ENCODE data around the gene NAP1L3. TPM values are rescaled to one million over a fixed set of nuclear protein-coding genes. Genes with fewer than 3 reads are reported as not detected.

NAP1L3 gene
- total and polyA plus RNA-seq, 9 of the 15 experiments (the other 6 are each of a cell fraction or from before 2014, with no cell fraction given) = not detected

- Histone ChIP-seq H3K9me1 (ENCODE audit: control insufficient read depth, insufficient read depth, low read length) (no peaks in the 10 kb centered on the region), H3K79me2 (ENCODE audit: control insufficient read depth, insufficient read depth, low read length) (no peaks in the 10 kb centered on the region), H3K4me1 (replicated peaks in 1 of 2; ENCODE audit: control insufficient read depth in 2 of 2, insufficient read depth in 2 of 2, low read length in 2 of 2) (no peaks in the 10 kb centered on the region), H3K36me3 (ENCODE audit: control insufficient read depth, insufficient read depth, low read length) (no peaks in the 10 kb centered on the region), H3K4me3 (no peak within 1 kb of the TSS), H3K9ac (ENCODE audit: insufficient read depth in 1 of 2, low read depth in 2 of 2, low read length in 2 of 2) (no peak within 1 kb of the TSS), H3K27ac (ENCODE audit: extremely low read depth, low read depth, low read length) (no peak within 1 kb of the TSS), H2AFZ (ENCODE audit: low read depth, low read length) (no peak within 1 kb of the TSS), H3K9me3 (replicated peaks; ENCODE audit: control insufficient read depth, insufficient read depth, low read depth, low read length) (no peaks in the 10 kb centered on the region), H3K4me2 (ENCODE audit: insufficient read depth, low read length) (no peak within 1 kb of the TSS), H4K20me1 (replicated peaks; ENCODE audit: control insufficient read depth, insufficient read depth, low read length) (no peaks in the 10 kb centered on the region), H3K27me3 (ENCODE audit: control insufficient read depth in 2 of 2, insufficient read depth in 2 of 2, low read length in 2 of 2) (no peaks in the 10 kb centered on the region)
- DNase-seq (ENCODE audit: extremely low read depth in 1 of 4, low spot score in 3 of 4) (no peak), FAIRE-seq (no peak), ATAC-seq (no peak)
- TF ChIP-seq ETV6 (IDR thresholded peaks at IDR 0.05; ENCODE audit: borderline replicate concordance in 1 of 2, low read depth in 2 of 2, low read length in 1 of 2) (no peak), ETV6 (CRISPR knock-in tag; IDR thresholded peaks at IDR 0.05; ENCODE audit: borderline replicate concordance) (no peak), ZNF124 (CRISPR knock-in tag; IDR thresholded peaks at IDR 0.05) (no peak), ZNF551 (CRISPR knock-in tag; IDR thresholded peaks at IDR 0.05) (no peak), ZNF407 (IDR thresholded peaks at IDR 0.05; ENCODE audit: low read depth) (no peak), MTA1 (IDR thresholded peaks at IDR 0.05; ENCODE audit: borderline replicate concordance) (no peak), TCF3 (CRISPR knock-in tag; IDR thresholded peaks at IDR 0.05) (no peak), YY1 (IDR thresholded peaks at IDR 0.05; ENCODE audit: borderline replicate concordance in 1 of 3, control insufficient read depth in 1 of 3, extremely low read depth in 1 of 3, insufficient read depth in 3 of 3, insufficient read length in 1 of 3, insufficient replicate concordance in 2 of 3, low read depth in 1 of 3, low read length in 2 of 3) (no peak), ESRRB (CRISPR knock-in tag; IDR thresholded peaks at IDR 0.05; ENCODE audit: borderline replicate concordance) (no peak), STAG1 (CRISPR knock-in tag; IDR thresholded peaks at IDR 0.05; ENCODE audit: borderline replicate concordance) (no peak)
- TF ChIP-seq, protein P1, sequence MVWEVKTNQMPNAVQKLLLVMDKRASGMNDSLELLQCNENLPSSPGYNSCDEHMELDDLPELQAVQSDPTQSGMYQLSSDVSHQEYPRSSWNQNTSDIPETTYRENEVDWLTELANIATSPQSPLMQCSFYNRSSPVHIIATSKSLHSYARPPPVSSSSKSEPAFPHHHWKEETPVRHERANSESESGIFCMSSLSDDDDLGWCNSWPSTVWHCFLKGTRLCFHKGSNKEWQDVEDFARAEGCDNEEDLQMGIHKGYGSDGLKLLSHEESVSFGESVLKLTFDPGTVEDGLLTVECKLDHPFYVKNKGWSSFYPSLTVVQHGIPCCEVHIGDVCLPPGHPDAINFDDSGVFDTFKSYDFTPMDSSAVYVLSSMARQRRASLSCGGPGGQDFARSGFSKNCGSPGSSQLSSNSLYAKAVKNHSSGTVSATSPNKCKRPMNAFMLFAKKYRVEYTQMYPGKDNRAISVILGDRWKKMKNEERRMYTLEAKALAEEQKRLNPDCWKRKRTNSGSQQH (CRISPR knock-in tag; IDR thresholded peaks at IDR 0.05) = no peak
- TF ChIP-seq, protein P2, sequence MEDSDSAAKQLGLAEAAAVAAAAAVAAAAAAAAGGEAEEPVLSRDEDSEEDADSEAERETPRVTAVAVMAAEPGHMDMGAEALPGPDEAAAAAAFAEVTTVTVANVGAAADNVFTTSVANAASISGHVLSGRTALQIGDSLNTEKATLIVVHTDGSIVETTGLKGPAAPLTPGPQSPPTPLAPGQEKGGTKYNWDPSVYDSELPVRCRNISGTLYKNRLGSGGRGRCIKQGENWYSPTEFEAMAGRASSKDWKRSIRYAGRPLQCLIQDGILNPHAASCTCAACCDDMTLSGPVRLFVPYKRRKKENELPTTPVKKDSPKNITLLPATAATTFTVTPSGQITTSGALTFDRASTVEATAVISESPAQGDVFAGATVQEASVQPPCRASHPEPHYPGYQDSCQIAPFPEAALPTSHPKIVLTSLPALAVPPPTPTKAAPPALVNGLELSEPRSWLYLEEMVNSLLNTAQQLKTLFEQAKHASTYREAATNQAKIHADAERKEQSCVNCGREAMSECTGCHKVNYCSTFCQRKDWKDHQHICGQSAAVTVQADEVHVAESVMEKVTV (CRISPR knock-in tag; IDR thresholded peaks at IDR 0.05) = no peak
- in situ Hi-C loops (cut with MboI) = no loop called here
- WGBS (ENCODE audit: insufficient coverage, low coverage, missing lambda C conversion rate) = 0% methylated on average over 4 of the region's 11 CpGs
- BruUV-seq (replicated peaks) = no TSS peak
- POLR2A ChIA-PET = no interaction called here
- CTCF ChIA-PET (ENCODE audit: low intra/inter-chr PET ratio) = no interaction called here
- intact Hi-C loops (cut with micrococcal nuclease) = no loop called here
These were observed 492 bp upstream of the NAP1L3 start, which contains the start of gene FAM133A for GRCh38 chrX:93673869-93674271. Gene FAM133A, plus strand, starts transcription at chrX:93674206. Its CDS starts 35,214 bp downstream, at chrX:93709420.

Data from K562 (cell line).